ENCODE results near the gene NFIX. TPM values are rescaled to one million over a fixed set of nuclear protein-coding genes. Genes with fewer than 3 reads are reported as not detected.

NFIX gene
- total and polyA plus RNA-seq, 2 donors (not counting 1 experiment from before 2014, with no cell fraction given) = 0.69 to 5.6 TPM

DNA sequence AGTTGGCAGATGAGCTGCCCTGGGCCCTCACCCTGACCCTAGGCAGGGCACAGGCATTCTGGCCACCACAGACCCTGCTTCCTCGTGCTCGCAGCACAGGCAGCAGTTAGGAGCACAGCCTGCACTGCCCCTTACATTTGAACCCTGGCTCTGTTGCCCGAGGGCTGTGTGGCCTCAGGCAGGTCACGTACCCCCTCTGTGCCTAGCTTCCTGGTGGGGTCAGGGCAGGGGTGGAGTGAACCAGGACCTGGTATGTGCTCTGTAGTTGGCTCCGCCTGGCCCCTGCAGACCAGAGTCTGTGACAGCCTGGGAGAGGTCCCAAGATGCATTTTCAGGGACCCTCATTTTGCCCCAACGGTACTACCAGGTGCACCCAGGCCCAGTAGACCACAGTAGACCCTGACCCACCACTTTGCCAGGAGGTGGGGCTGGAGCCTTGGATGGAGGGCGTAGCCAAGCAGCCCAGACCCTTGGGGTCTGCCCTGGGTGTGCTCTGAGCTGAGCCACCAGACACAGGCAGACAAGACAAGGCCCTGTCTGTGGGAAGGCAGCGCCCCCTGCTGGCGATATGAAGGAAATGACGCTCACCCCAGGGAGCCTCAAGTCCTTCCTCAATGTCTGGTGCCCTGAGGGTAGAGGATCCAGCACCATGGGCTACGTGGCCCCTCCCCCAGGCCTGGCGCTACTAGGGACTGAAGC lies 98.3 kb downstream of the NFIX start:
- peaks cover 12 to 33% of the 10 kb centered on the region in 2 donors for H3K4me1 ChIP-seq (ENCODE audit: control insufficient read depth in 2 of 2, insufficient read depth in 2 of 2, low read length in 2 of 2)
- Mint-ChIP-seq H3K4me1 (peaks cover 28% of the 10 kb centered on the region), H3K4me3 (peak overlapping the region; percentile 93), H3K27me3 (no peaks in the 10 kb centered on the region), H3K9me3 (ENCODE audit: insufficient read depth) (no peaks in the 10 kb centered on the region), H3K27ac (peak overlapping the region; percentile 93)
- peak; percentile 40 for ATAC-seq (ENCODE audit: low read depth)
- no peaks in the 10 kb centered on the region for H3K9me3 ChIP-seq (ENCODE audit: control extremely low read depth in 1 of 3, control insufficient read depth in 2 of 3, insufficient read depth in 1 of 3, low read length in 2 of 3)
- ChIA-PET CTCF (interaction anchor here (0.7 to 8.2 kb wide), 38 partner anchors 7 to 496 kb away, joined by 3 to 285 read pairs (median 4); partner anchors contain the start of genes DAND5, GCDH, IER2 and NACC1), POLR2A (interaction anchor here (0.6 to 4.2 kb wide), 12 partner anchors 11 to 1321 kb away, joined by 3 to 107 read pairs (median 5); partner anchors contain the start of gene LYL1)
- no peak overlapping the region for H3K9ac ChIP-seq (ENCODE audit: low read length)
- peak overlapping the region in 1 of 2 donors; percentile 87 for H3K27ac ChIP-seq (ENCODE audit: low read length in 2 of 2)
- peak; percentile 91 for DNase-seq
- peaks cover 7% of the 10 kb centered on the region for H4K20me1 ChIP-seq (ENCODE audit: control insufficient read depth, insufficient read depth, low read length, poor library complexity, severe bottlenecking)
- no peaks in the 10 kb centered on the region for H3K27me3 ChIP-seq (replicated peaks in 1 of 4; ENCODE audit: control extremely low read depth in 1 of 4, control insufficient read depth in 3 of 4, insufficient read depth in 4 of 4, low read length in 3 of 4)
- no peak overlapping the region for H3K4me3 ChIP-seq (ENCODE audit: control extremely low read depth in 1 of 5, extremely low read depth in 1 of 5, insufficient read depth in 1 of 5, low read depth in 2 of 5, low read length in 4 of 5)
- H3K4me2 ChIP-seq (replicated peaks; ENCODE audit: low read depth, low read length, poor library complexity, severe bottlenecking) = peak overlapping the region; percentile 99
- peaks cover 21% of the 10 kb centered on the region for H3K79me2 ChIP-seq (ENCODE audit: control insufficient read depth, insufficient read depth, low read length)
- 47% methylated on average over 11 of the region's 12 CpGs for WGBS (ENCODE audit: insufficient coverage)
- TF ChIP-seq, protein P1, sequence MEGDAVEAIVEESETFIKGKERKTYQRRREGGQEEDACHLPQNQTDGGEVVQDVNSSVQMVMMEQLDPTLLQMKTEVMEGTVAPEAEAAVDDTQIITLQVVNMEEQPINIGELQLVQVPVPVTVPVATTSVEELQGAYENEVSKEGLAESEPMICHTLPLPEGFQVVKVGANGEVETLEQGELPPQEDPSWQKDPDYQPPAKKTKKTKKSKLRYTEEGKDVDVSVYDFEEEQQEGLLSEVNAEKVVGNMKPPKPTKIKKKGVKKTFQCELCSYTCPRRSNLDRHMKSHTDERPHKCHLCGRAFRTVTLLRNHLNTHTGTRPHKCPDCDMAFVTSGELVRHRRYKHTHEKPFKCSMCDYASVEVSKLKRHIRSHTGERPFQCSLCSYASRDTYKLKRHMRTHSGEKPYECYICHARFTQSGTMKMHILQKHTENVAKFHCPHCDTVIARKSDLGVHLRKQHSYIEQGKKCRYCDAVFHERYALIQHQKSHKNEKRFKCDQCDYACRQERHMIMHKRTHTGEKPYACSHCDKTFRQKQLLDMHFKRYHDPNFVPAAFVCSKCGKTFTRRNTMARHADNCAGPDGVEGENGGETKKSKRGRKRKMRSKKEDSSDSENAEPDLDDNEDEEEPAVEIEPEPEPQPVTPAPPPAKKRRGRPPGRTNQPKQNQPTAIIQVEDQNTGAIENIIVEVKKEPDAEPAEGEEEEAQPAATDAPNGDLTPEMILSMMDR (IDR thresholded peaks at IDR 0.05) = peak; percentile 91
- TF ChIP-seq EZH2 (IDR thresholded peaks at IDR 0.05; ENCODE audit: borderline replicate concordance, insufficient read depth, low read depth, low read length, poor library complexity, severe bottlenecking) = no peak
- no peaks in the 10 kb centered on the region for H3K36me3 ChIP-seq (replicated peaks in 1 of 2; ENCODE audit: control extremely low read depth in 1 of 2, control insufficient read depth in 1 of 2, extremely low read depth in 1 of 2, insufficient read depth in 2 of 2, low read length in 1 of 2)
- no peak overlapping the region for H2AFZ ChIP-seq (ENCODE audit: insufficient read depth, low read depth, low read length, poor library complexity, severe bottlenecking)
- intact Hi-C loops (cut with micrococcal nuclease) = loop anchor here (1.0 to 5.0 kb wide), 4 partner anchors 32 to 115 kb away; no protein-coding TSS in a partner anchor

DNA sequence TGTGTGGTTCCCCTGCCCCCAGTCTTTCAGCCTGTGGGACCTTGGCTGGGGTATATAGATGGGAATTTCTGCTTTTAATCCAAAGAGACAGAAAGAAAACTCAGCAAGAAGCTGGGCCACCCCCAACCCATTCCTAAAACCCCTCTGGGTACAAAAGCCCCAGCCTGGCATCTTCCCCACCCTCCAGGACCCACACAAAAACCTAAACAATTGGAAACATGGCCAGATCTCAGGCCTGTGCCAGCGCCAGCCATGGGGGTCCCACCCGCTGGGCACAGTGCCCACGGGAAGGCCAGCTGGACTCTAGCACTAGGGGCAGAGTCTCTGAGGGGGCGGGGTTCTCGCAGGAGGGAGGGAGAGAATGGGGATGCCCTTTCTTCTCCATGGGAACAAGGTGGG lies 98.8 kb downstream of the NFIX start:
- 64% methylated on average over 5 of the region's 5 CpGs for WGBS (ENCODE audit: insufficient coverage)

More for the DNA sequence above, 98.8 kb downstream of the NFIX start:
- Mint-ChIP-seq H3K4me1 (peaks cover 32% of the 10 kb centered on the region), H3K27ac (peak overlapping the region; percentile 93), H3K4me3 (peak overlapping the region; percentile 93), H3K9me3 (ENCODE audit: insufficient read depth) (no peaks in the 10 kb centered on the region), H3K27me3 (no peaks in the 10 kb centered on the region)
- peak overlapping the region; percentile 43 to 87 for H3K27ac ChIP-seq (ENCODE audit: low read length in 2 of 2)
- peak overlapping the region in 2 of 5 experiments; percentile 92 to 96 for H3K4me3 ChIP-seq (ENCODE audit: control extremely low read depth in 1 of 5, extremely low read depth in 1 of 5, insufficient read depth in 1 of 5, low read depth in 2 of 5, low read length in 4 of 5)
- H4K20me1 ChIP-seq (ENCODE audit: control insufficient read depth, insufficient read depth, low read length, poor library complexity, severe bottlenecking) = peaks cover 7% of the 10 kb centered on the region
- POLR2A ChIA-PET = interaction anchor here (0.6 to 4.2 kb wide), 11 partner anchors 10 to 148 kb away, joined by 3 to 107 read pairs (median 5); partner anchors contain the start of gene LYL1
- no peak for ATAC-seq (ENCODE audit: low read depth)
- H3K9ac ChIP-seq (ENCODE audit: low read length) = no peak overlapping the region
- peak overlapping the region; percentile 99 for H3K4me2 ChIP-seq (replicated peaks; ENCODE audit: low read depth, low read length, poor library complexity, severe bottlenecking)
- intact Hi-C loops (cut with micrococcal nuclease) = loop anchor here (5.0 kb wide), 1 partner anchor 62 kb away; no protein-coding TSS in a partner anchor
- H3K36me3 ChIP-seq (replicated peaks in 1 of 2; ENCODE audit: control extremely low read depth in 1 of 2, control insufficient read depth in 1 of 2, extremely low read depth in 1 of 2, insufficient read depth in 2 of 2, low read length in 1 of 2) = peaks cover 0 to 5% of the 10 kb centered on the region in 2 experiments
- H2AFZ ChIP-seq (ENCODE audit: insufficient read depth, low read depth, low read length, poor library complexity, severe bottlenecking) = no peak overlapping the region
- peaks cover 21% of the 10 kb centered on the region for H3K79me2 ChIP-seq (ENCODE audit: control insufficient read depth, insufficient read depth, low read length)
- no peaks in the 10 kb centered on the region for H3K27me3 ChIP-seq (replicated peaks in 1 of 4; ENCODE audit: control extremely low read depth in 1 of 4, control insufficient read depth in 3 of 4, insufficient read depth in 4 of 4, low read length in 3 of 4)
- DNase-seq = no peak
- CTCF ChIA-PET = interaction anchor here (0.7 to 8.2 kb wide), 35 partner anchors 8 to 495 kb away, joined by 3 to 285 read pairs (median 5); partner anchors contain the start of genes DAND5, IER2, NACC1 and STX10
- H3K9me3 ChIP-seq (ENCODE audit: control extremely low read depth in 1 of 3, control insufficient read depth in 2 of 3, insufficient read depth in 1 of 3, low read length in 2 of 3) = no peaks in the 10 kb centered on the region
- TF ChIP-seq, protein P1 (IDR thresholded peaks at IDR 0.05) = no peak
- no peak for TF ChIP-seq EZH2 (IDR thresholded peaks at IDR 0.05; ENCODE audit: borderline replicate concordance, insufficient read depth, low read depth, low read length, poor library complexity, severe bottlenecking)
- H3K4me1 ChIP-seq (ENCODE audit: control insufficient read depth in 2 of 2, insufficient read depth in 2 of 2, low read length in 2 of 2) = peaks cover 17 to 39% of the 10 kb centered on the region in 2 donors
